ENCODE measurements around the gene PID1.

Gene PID1

DNA sequence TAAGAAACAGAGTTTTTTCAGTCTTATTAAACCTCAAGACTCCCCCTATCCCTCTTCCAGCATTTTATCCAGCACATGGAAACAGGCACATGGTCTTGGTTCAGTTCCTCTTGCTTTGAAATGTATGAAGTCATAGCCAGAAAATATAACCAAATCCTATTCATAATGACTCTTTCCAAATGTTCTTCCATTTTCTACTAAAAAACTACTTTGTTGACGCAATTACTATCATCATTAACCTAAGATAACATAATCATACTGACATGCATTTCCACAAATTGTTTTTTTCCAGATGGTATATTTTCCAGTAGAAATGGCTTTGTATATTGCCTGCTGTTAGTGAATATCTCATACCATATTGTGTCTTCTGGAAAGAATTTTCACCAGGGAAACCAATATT is 261.3 kb downstream of the PID1 start:
- DNase-seq (ENCODE audit: low read depth), result no peak

- no peak for DNase-seq (ENCODE audit: low read depth)
Measured at GRCh38 chr2:229003256-229003655, 267.8 kb downstream of the PID1 start.

DNA sequence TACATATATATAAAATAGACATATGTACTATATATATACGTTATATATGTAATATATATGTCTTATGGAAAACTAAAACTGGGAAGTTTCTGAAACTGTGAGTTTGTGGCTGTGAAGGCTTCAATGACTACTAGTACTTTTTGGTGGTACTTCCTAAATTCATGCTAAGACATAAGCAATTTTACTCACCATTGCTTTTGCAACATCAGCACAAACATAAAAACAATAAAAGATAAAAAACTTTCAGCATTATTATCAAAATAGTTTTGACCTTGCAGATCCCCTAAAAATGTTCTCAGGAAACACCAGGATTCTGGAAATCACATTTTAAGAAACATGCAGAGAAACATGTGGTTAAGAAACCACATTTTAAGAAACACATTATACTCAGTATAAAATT is 269.9 kb downstream of the PID1 start:
- DNase-seq (ENCODE audit: low read depth), result no peak

DNA sequence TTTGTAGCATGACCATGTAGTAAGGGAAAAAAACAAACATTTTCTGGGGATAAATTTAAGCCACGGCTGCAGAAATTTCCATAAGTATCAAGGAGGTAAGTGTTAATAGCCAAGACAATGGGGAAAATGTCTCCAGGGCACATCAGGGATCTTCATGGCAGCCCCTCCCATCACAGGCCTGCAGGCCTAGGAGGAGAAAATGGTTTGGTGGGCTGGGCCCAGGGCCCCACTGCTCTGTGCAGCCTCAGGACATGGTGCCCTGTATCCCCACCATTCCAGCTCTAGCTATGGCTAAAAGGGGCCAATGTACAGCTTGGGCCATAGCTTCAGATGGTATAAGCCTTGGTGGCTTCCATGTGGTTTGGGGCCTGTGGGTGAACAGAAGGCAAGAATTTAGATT is 271.8 kb downstream of the PID1 start:
- no peak for DNase-seq (ENCODE audit: low read depth)

- DNase-seq (ENCODE audit: low read depth), result no peak
Measured at GRCh38 chr2:228988786-228989185, 282.3 kb downstream of the PID1 start.

DNA sequence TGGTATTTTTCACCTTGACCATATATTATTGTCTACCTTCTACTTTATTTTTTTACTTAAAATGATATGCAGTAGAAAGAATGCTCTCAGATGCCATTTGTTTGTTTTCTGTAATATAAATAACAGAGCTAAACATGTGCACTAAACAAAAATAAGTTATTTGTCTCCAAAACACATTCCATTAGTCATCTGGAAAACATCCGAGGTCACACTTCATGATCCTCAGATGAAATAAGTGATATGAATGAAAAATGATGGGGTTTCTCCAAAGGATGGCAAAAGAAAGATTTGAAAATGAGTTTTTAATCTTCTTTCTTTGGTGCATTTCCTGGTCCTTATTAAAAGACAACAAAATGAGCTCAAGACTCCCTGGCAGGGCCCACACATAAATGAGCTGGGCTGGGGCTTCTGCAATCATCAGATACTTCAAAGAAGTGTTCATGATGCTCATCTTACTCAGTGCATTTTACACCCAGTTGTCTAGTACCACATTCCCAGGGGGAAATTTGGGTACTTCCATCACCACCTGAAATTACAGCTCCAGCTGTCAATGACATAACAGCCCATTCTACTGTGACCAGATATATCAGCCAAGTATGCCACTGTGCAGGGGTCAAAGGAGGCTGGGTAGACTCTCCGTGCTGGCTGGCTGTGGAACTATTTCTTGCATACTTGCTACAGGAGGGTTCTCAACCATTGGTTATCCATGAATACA is 283.5 kb downstream of the PID1 start:
- DNase-seq (ENCODE audit: low read depth), result no peak

- no peak for DNase-seq (ENCODE audit: low read depth)
Measured at GRCh38 chr2:228986961-228987360, 284.1 kb downstream of the PID1 start.

DNA sequence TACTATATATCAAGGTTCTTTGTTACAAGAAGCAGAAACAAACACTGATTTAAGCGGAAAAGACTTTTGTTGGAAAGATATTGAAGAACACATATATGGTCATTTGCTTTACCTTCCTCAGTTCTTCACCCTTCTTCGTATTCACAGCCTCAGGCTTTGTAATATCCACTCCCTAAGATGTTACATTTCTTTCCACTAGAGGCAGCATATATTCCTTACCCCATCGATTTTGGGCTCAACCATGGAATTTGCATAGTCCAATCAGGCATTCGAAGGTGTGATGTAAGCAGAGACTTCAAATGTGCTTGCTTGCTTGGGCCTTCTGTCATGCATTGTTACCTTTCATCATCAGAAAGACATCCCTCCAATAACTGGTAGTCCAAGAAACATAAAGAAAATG is 287.4 kb downstream of the PID1 start:
- no peak for DNase-seq (ENCODE audit: low read depth)

- no peak for DNase-seq (ENCODE audit: low read depth)
Measured at GRCh38 chr2:228974169-228974568, 296.9 kb downstream of the PID1 start.

Data from activated T-cell treated with anti-CD3 and anti-CD28 coated beads for 24 hours (primary cell).